ENCODE results near the gene LRP8. TPM values are rescaled to one million over a fixed set of nuclear protein-coding genes. Genes with fewer than 3 reads are reported as not detected.

The LRP8 gene
- total RNA-seq, 6 experiments from 2014 or later = 7.2 to 14.9 (median 13.0) TPM

DNA sequence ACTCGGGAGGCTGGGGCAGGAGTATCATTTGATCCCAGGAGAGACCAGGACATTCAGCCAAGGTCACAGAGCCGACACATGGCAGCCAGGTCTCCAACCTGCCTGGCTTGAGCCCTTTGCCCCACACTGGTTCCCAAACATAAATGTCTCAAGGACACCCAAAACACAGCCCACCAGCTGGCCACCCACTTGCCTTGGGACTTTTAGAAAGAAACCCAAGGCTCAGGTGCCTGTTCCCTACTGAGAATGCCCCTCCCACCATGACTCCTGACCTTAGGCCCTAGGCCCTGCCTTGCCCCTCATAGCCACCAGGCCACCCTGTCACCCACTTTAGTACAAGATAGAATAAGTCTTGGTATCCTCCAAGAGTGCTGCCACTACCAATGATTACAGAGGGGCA lies 41.9 kb upstream of the LRP8 start:
- H3K27ac Mint-ChIP-seq = no peak overlapping the region

DNA sequence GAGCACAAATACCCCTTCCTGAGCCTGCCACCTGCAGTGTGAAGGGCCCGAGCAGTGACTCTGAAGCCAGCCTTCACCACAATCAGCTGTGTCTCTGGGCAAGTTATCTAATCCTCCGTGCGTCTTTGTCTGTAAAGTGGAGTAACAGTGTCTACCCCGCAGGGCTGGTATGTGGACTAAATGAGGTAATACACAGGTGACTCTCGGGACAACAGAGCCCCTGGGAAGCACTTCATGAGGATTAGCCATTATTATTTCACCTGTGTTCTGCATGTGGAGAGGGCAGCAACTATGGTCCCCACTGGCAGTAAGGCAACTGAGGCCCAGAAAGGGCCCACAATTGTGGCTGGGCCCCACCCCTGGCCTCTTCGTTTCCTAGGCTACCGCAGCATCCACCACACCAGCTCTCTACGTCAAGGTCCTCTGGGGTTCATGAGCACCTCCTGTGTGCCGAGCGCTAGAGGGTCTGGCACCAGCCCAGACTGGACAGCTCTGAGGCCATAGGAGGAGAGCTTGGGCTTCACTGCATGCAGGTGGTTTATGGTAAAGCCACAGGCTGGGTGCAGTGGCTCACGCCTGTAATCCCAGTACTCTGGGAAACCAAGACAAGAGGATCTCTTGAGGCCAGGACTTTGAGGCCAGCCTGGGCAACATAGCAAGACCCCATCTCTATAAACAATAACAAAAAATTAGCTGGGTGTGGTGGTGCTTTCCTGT lies 41.3 kb upstream of the LRP8 start:
- H3K9me3 Mint-ChIP-seq = no peaks in the 10 kb centered on the region
- no peaks in the 10 kb centered on the region for H3K36me3 Mint-ChIP-seq (ENCODE audit: low read depth)
- DNase-seq = no peak
- no peaks in the 10 kb centered on the region for H3K4me1 Mint-ChIP-seq (ENCODE audit: low read depth)
- no peak overlapping the region for H3K4me3 Mint-ChIP-seq
- H3K27ac Mint-ChIP-seq = no peak overlapping the region
- TF ChIP-seq CTCF (IDR thresholded peaks at IDR 0.05) = no peak
- peaks cover 51% of the 10 kb centered on the region for H3K27me3 Mint-ChIP-seq (ENCODE audit: insufficient read depth)

More for the DNA sequence above, 41.9 kb upstream of the LRP8 start:
- H3K4me3 Mint-ChIP-seq = no peak overlapping the region
- no peak for DNase-seq
- TF ChIP-seq CTCF (IDR thresholded peaks at IDR 0.05) = no peak
- no peaks in the 10 kb centered on the region for H3K4me1 Mint-ChIP-seq (ENCODE audit: low read depth)
- H3K27me3 Mint-ChIP-seq (ENCODE audit: insufficient read depth) = peaks cover 50% of the 10 kb centered on the region
- no peaks in the 10 kb centered on the region for H3K36me3 Mint-ChIP-seq (ENCODE audit: low read depth)
- H3K9me3 Mint-ChIP-seq = no peaks in the 10 kb centered on the region

DNA sequence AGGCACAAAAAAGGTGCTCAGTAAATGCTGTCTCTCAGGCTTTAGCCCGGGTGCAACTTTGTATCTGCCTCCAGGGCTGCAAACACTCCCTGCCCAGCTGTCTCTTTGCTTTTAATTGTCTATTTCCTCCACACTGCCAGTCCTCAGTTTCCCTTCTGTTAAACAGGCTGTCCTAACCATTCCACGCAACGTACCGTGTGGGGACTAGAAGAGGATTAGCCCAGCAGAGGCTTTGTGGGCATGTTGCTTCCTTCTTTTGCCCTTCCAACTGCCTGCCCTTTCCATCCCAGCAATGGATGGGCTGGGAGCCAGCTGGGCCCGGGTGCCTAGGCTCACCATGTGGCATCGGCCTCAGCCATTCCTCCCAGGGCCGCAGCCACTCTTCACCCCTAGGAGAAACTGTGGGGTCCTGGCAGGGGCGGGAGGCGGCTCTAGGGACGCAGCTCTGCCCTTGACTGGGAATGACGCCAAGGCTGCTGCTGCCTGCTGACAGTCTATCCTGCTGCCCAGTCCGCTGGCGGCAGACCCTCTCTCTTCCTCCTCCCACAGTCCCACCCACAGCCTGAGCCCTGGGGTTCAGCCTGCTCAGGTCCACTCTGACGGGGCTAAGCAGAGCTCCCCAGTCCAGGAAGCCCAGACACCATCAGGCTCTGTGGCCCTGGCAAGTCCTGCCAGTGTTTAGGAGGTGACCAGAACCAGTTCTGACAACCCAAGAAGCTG lies 40.6 kb upstream of the LRP8 start:
- Mint-ChIP-seq H3K27me3 (ENCODE audit: insufficient read depth) (peaks cover 54% of the 10 kb centered on the region), H3K9me3 (no peaks in the 10 kb centered on the region), H3K27ac (no peak overlapping the region), H3K36me3 (ENCODE audit: low read depth) (no peaks in the 10 kb centered on the region), H3K4me3 (no peak overlapping the region), H3K4me1 (ENCODE audit: low read depth) (no peaks in the 10 kb centered on the region)
- DNase-seq = no peak
- TF ChIP-seq CTCF (IDR thresholded peaks at IDR 0.05) = no peak

DNA sequence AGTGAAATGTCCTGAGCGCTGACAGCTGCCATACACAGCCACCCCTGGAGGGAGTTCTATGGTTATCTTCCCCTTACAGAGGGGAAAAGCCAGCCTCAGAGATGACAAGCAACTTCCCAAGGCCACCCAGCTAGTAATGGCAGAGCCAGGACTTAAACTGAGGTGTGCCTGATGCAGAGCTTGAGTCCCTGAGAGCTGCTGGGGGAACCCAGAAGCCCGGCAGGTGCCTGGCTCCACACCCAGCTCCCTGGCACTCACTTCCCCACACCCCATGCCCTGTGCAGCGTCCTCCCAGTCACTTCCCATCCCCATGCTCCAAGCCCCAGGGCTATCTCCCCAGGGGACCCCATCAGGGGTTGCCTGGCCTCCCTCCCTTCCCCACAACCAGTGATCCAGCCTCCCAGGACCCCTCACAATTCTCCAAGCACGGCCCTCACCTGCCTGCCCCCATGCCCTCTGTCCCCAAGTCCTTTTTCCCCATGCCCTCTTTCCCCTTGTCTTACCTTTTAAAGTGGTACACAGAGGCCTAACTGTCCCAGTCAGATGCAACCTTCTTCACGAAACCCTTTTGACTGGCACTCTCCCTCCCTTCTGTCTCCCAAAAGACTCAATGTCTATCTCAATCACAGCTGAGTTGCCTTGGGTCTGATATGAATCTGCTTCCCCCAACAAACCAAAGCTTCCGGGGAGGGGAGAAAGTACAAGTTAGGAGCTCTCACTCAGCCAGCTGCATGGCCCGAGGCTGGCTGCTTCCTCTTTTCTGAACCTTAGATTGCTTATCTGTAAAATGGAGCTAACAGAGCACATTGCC lies 39.8 kb upstream of the LRP8 start:
- TF ChIP-seq CTCF (IDR thresholded peaks at IDR 0.05) = no peak
- no peak for DNase-seq
- H3K9me3 Mint-ChIP-seq = no peaks in the 10 kb centered on the region
- no peak overlapping the region for H3K27ac Mint-ChIP-seq
- H3K36me3 Mint-ChIP-seq (ENCODE audit: low read depth) = no peaks in the 10 kb centered on the region
- H3K4me3 Mint-ChIP-seq = no peak overlapping the region
- H3K27me3 Mint-ChIP-seq (ENCODE audit: insufficient read depth) = peaks cover 55% of the 10 kb centered on the region
- no peaks in the 10 kb centered on the region for H3K4me1 Mint-ChIP-seq (ENCODE audit: low read depth)

GRCh38 chr1:53366901-53367502 lies 39.1 kb upstream of the LRP8 start:
- Mint-ChIP-seq H3K4me3 (no peak overlapping the region), H3K27ac (no peak overlapping the region), H3K36me3 (ENCODE audit: low read depth) (no peaks in the 10 kb centered on the region), H3K9me3 (no peaks in the 10 kb centered on the region), H3K27me3 (ENCODE audit: insufficient read depth) (peaks cover 52% of the 10 kb centered on the region), H3K4me1 (ENCODE audit: low read depth) (no peaks in the 10 kb centered on the region)
- no peak for DNase-seq
- no peak for TF ChIP-seq CTCF (IDR thresholded peaks at IDR 0.05)

Measured in HFFc6 (cell line).